Activated T-cell treated with anti-CD3 and anti-CD28 coated beads for 1 hour (primary cell): Measurements from ENCODE around the gene CDC27.
A peak's percentile ranks its signal among the peaks of the same experiment; 100 is the strongest.
"Not testable (repeated sequence)": the region's sequence is repeated elsewhere in the genome, so short reads cannot be mapped to it uniquely, and the experiment has no call there.

Experiments
- DNase-seq: peaks from one replicate; pipeline ENCODE4 v3.0.0-alpha.2; 2020; ENCODE audit warnings: low read depth

CDC27 gene

DNA sequence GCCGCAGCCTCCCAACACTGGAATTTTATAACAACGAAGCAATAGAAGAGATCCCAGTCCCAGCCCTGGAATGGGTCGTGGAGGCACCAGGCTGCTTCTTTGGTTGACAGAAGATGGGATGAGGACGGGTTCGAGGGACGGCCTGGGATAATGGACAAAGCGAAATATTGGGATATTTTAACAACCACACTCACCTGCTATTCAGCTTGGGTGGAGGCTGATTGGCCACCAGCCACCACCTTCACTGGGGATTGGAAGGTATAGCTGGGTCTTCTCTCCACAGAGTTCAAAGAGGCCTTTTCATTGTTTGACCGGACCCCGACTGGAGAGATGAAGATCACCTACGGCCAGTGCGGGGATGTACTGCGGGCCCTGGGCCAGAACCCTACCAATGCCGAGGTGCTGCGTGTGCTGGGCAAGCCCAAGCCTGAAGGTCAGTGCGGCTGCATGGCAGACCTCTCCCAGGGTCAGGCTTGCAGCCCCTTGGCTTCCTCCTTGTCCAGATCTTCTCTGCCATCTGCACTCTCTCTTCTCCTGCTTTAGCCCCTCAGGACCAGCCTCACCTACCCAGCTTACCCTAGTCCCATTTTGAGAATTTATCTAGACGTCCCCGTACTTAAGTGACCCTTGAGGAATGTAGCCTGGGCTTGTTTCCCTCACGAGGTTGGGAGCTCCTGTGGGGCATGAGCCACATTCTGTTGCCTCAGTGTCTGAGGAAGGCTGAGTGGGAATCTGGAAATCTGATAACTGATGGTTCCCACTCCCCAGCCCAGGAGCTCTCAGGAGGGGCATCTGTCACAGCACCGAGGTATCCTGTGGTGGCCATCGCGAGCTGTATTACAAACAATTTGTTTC, 30.8 kb upstream of the CDC27 start:
- DNase-seq, result no peak

DNA sequence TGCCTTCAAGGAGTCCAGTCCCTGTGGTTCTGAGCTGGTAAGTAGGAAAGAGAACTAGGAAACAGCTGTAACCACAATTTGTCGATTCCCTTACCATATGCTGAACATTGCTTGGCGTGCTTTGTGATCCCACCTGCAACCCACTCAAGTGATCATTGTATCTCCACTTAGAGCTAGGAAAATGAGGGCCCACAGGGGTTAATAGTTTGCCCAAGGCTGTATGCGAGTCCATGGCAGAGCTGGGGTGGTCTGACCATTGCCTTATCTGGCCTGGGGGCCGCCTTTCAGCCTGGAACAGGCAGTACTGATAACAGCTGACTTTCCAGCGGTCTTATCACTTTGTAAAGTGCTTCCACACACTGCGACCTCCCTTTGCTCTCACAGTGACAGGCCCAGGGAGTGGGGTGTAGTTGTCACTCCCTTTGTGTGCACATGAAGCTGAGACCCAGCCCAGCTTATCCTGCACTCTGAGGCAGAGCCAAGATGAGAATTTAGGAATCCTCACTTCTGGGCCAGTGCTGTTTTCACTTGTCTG, 29.9 kb upstream of the CDC27 start:
- no peak for DNase-seq

DNA sequence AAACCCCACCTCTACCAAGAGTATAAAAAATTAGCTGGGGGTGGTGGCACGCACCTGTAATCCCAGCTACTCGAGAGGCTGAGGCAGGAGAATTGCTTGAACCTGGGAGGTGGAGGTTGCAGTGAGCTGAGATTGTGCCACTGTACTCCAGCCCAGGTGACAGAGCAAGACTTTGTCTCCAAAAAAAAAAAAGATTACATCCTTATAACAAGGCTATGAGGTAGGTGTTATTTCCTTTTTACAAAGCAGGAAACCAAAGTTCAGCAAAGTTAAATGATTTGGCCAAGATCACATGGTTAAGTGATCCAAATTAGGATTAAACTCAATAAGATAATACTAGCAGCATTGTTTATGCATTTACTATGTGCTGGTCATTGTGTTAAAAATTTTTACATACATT, 28.2 kb upstream of the CDC27 start:
- DNase-seq, result not testable (repeated sequence)

DNA sequence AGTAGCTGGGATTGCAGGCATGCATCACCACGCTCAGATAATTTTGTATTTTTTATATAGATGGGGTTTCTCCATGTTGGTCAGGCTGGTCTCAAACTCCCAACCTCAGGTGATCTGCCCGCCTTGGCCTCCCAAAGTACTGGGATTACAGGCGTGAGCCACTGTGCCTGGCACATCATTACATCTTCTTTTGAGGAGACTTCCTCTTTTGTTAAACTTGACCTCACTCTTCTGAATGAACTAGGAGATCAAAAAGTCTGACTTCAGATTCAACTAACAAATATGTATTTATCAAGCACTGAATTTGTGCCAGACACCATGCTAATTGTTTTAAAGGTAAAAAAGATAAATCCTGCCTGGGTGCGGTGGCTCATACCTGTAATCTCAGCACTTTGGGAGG, 27.7 kb upstream of the CDC27 start:
- not testable (repeated sequence) for DNase-seq

DNA sequence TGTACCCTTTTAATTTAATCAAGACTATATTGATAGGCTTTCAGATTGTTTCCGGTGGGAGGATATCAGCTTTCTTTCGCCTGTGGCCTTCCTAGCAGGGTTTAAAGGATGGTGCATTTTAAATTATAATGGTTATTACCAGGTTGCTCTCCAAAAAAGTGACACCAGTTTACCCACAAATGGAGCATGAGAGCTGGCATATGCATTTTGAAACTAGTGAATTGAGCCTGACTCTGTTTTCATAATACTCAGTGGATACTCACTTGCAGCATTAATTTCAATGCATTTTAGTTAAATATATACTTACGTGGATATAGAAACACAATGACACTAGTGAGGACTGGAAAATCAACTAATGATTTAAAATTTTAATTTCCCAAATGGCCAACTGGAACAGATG, 25.8 kb upstream of the CDC27 start:
- no peak for DNase-seq

DNA sequence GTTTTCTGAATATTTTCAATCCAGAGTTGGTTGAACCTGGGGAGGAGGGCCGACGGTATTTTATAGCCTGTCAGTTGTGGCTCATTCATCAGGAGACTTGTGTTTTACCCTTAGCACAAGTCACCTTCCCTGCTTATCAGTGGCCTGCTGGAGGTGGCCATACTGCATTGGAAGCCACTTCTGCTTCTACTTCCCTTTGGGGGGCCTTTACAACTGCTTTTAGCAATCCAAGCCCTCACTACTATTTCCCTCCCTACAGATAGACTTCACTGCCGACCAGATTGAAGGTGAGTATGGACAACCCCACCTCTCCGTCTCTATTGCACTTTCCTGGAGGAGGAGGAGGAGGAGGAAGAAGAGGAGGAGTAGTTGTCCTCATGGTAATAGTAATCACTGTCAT, 24.4 kb upstream of the CDC27 start:
- no peak for DNase-seq

DNA sequence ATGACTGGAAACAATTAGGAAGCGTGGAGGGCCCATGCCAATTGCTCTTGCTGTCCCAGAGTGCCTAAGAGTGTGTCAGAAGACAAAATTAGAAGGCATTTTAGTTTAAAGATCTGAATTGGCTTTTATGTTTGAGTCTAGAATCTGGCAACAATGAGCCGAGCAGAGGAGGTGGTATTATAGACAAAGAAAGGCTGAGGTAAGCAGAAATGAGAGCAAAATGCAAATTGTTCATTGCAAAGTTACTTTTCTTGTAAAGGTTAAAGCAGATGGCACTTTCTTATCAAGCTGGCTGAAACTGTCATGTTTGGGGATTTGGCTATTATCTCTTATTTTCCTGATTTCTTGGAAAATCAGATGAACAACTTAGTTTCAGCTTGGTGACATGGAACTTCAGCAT, 23.4 kb upstream of the CDC27 start:
- no peak for DNase-seq

DNA sequence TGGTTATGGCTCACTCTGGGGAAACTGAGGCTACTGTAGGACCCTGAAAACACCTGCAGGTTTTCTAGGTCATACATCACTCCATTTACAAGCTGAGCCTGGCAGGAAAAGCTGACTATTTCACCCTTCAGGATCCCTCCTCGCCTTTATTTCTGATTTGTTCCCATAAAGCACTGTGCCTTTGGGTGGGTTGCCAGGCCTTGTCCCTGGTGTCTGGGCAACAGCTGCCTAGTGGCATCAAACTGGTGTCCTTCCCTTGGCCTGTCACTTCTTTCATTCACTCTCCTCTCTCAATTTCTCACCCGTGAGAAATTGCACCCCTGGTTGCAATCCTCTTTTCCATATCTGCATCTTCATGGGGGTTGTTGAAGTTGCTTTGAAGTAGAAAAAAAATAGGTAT, 21.7 kb upstream of the CDC27 start:
- no peak for DNase-seq

DNA sequence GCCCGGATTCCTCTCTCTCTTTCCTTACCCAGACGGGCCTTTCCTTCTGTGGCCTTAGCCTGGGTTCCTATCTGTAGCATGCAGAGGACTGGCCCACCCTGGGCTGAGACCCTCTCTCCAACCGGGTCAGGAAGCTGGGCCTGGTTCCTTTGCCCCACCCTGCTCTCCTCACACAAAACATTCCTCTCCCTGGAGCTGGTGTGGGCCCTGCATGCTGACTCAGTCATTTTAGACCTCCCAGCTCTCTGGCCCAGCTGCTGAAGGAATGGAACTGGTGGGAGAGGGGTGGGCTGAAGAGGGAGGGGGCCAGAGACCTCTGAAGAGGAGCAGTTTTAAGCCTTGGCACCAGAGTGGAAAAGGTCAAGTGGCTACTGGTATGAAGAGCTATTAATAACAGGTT, 21.0 kb upstream of the CDC27 start:
- DNase-seq, result no peak

DNA sequence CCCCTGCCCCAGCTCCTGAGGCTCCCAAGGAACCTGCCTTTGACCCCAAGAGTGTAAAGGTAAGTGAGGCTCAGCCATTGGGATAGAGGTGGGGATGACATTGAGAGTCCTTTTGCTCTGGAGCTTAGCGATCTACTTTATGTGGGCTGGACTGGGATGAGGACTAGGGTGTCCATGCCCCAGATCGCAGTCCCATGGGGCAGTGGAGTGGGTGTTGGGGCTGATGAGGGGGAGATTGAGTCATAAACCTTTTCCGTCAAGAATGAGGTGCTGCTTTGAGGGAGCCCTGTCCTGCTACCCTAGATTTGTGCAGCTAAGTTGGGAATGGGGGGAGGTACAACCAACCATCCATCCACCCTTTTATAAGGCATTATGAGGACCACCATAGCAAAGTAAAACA, 20.4 kb upstream of the CDC27 start:
- DNase-seq, result no peak

DNA sequence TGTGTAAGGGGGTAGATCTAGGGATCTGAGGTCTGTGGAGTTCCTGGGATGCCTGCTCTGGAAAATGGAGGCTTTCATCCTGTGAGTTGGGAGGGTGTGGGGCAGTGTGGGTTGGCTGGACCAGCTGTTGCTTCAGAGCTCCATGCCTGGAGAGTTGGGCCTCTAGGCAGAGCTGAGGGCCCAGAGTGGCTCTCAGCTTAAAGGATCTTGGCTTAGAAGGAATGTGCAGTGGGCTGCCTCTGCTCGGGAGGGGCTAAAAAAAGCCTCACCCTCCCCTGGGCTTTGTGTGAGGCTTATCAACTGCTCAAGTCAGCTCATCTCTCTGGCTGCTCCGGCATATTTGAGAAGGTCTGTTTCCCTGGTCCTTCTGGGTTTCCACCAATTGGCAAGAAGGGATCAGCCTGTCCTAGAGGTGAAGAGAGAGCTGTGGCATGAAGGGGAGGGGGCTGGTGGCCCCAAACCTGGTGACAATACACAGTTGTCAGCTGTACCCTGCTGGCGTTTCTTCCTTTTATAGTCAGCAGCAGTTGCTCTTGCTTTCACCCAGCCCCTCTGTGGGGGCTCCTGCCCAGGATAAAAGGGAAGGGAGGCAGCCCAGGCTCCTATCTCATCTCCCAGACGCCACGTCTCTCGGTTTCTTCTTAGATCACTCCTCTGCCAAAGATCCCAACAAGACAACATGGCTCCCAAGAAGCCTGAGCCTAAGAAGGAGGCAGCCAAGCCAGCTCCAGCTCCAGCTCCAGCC, 19.8 kb upstream of the CDC27 start, which contains the start of gene MYL4:
MYL4 (plus strand) TSS at position 605 of the 745 bp plus-strand sequence; CDS start at position 680, 75 bp downstream.
- DNase-seq, result no peak

DNA sequence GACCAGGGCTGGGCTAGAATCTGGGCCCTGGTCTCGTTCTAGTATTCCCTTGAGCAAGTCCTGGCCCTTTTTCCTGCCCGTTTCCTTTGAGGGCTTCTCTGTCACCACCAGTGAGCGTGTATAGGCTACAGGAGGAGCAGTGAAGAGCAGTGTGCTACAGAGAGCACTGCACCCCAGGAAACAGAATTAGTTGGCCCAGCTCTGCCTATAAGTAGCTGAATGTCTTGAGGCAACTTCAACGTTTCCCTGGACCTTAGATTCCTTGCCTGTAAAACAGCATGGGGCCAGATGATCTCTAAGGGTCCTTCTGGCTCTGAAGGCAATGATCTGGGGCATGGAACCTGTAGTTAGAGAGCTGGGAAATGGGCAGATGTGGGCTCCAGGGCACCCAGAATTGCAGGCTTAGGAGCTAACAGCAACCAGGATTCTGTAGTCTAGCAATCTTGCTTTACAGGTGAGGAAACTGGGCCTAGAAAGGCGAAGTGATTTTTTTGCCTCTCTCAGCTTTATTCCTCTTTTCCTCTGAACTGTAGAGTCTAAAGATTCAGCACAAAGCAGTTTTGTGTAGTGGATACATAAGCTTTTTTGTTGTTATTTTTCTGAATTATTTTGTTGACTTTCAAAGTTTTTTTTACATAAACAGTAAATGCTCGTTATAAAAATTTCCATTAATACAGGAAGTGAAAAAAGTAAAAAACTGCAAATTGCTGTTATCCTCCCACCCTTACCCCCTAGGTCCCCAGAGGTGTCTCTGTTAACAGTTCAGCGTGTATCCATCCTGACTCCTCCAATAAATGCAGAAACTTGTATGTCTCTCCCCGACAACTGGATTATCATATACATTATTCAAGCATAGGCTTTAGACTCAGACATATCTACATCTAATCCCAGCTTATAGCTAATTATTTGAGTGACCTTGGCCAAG, 18.3 kb upstream of the CDC27 start:
- DNase-seq, result no peak

DNA sequence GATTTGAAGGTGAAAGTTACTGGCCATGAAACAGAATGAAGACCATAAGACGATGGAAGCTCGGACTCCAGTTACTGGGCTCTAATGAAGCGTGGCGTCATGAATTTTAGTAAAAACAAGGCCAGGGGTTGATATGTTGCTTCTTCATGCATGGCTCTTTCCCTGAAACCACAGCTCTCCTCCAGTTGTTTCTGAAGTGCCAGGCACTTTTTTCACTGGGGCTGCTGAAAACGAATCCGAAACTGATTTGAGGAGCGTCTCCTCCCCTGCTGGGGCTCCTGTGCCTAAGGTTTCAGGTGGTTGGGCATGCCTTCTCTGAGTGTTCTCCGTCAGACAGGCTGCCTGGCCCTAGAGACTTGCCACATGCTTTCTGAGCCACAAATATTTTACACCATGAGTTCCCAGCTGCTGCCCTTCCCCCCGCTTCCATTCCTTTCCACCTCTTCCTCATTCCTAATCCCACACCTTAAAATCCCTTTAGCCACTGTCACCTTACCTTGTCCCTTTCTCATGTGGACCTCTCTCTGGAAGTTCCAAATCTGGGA, 16.4 kb upstream of the CDC27 start:
- peak; percentile 36 for DNase-seq

DNA sequence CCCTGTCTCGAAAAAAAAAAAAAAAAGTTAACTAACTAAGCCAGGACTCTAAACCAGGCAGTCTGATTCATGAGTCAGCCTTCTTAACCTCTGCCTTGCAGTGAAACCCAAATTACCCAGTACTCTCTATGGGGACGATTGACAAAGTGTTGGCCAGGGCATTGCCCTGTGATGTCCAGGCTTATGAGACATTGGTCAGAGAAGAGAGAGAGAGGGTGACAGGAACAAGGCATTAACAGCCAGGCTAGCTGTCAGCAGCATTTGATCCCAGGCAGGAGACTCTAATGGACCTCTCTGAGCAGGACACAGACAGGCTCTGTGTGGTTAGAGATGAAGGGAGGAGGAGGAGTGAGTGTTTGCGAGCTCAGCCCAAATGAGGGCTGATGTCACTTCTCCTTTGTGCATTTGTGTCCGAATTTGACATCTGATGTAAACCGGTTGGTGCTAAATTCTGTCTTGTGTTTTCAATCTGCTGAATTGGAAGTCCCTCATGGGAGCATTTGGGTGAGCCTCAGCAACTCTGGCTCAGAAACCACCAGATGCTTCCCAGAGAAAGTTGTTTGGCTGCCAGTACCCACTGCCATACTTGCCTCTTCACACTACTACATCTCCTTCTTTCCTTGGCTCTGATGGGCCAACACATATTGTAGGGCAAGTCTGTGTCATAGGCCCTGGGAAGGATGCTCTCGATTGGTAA, 15.8 kb upstream of the CDC27 start:
- DNase-seq, result no peak

DNA sequence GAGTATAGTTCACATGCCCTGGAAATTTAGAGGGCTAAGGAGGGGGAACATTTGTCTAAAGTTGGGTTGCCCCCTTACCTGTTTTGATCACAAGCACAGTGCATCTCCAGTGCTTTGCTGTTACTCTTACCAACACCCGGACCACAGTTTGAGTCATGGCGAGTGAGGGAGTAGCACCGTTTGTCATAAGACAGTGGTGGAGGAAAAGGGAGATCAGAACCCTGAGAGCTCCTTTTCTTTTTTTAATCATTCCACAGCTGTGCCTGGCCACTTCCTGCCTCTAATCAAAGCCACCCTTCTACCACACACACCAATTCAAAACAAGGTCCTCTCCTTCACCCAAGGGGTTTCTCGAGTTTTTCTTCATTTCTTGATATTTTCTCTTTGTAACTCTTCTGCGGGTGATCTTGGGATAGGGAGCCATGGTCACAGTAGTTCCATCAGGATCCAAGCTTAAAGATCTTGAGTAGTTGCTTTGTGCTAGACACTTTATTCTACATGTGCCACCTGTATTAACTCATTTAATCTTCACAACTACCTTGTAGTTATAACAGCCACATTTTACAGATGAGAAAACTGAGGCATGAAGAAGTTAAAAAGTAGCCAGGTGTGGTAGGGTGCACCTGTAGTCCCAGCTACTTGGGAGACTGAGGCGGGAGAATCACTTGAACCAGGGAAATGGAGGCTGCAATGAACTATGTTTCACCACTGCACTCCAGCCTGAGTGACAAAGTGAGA, 15.1 kb upstream of the CDC27 start:
- peak; percentile 27 for DNase-seq

DNA sequence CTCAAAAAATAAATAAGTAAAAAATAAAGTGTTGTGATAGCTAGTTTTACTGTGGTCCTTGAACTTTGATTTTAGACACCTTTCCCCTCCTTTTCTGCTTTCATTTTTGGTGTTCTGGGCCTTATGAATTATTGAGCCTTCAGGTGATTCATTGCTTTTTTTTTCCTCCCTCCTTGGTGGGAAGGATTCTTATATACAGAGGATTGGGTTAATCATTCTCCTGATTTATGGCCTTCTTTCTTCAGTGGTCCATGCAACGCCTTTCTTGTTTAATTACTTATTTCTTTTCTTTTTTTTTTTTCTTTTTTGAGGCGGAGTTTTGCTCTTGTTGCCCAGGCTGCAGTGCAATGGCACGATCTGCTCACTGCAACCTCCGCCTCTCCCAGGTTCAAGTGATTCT, 12.1 kb upstream of the CDC27 start:
- DNase-seq, result no peak

DNA sequence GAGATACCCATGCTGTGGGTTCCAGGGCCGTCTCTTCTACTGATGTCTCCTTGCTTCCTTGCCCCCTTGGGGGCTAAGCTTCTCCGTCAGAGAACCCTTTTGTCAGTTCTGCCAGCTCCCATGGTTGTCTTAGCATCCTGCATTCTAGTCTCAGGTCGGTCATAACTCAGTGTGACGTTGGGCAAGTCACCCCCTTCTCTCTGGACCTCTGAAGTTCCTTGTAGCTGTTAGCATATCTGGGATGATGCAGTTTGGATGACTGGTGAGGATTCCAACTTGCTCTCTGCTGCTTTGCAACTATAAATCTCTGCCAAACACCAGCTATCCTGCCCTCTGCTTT, 11.2 kb upstream of the CDC27 start:
- no peak for DNase-seq

DNA sequence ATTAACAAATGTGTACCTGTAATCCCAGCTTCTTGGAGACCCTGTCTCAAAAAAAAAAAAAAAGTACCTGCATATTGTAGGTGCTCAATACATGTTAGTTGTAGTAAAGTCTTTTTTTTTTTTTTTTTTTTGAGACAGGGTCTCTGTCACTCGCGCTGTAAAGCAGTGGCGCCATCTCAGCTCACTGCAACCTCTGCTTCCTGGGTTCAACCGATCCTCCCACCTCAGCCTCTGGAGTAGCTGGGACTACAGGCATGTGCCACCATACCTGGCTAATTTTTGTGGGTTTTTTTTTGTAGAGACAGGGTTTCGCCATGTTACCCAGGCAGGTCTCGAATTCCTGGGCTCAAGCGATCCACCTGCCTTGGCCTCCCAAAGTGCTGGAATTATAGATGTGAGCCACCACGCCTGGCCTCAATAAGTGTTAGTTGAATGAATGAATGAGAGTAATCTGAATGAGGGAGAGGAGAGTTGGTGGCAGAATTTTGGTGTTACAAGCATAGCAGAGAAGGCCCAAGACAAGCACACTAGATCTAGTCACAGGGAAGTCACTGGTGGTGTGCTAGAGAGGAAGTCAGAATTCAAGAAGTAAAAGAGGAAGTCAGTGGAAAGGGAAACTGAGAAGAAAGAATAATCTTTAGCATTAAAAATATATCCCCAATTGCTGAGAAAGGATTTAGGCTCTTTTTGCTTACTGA, 10.7 kb upstream of the CDC27 start:
- DNase-seq, result no peak

DNA sequence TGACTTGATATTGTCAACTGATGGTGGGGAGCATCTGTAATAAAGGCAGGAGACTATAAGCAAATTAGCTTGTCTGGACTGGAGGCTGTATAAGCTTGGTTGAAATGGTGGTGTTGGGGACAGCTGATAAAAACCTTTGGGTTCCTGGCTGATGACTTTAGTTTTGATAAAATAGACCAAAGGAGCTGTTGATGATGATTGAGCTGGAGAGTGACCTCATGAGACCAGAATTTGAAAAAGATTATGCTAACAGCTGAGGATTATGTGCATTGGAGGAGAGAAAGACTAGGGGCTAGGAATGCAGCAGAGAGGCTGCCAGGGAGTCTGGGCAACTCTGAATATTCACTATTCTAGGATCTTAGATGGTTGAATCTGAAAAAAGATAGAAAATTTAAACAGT, 8.7 kb upstream of the CDC27 start:
- no peak for DNase-seq

DNA sequence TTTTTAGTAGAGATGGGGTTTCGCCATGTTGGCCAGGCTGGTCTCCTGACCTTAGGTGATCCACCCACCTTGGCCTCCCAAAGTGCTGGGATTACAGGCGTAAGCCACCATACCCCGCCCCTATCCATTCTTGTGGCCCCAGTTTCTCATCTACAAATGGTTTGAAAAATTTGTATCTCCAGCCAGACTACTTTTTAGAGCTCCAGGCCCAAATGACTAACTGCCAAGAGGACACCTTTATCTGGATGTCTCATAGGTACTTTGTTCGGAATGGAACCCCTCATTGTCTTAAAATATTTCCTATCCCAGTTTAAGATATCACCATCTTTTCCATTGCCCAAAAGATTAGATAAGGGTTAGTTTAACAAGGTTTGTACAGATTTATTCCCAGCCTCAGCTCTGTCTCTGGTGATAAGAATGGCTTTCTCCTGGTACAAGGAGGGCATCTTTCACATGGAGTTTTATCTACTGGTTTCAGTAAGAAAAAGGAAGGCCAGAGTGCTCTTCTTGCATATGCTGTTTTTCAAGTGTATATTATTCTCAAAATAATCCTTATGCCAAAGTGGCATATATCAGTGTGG, 4.9 kb upstream of the CDC27 start:
- no peak for DNase-seq
